Activated CD4-positive, alpha-beta T cell treated with anti-CD3 and anti-CD28 coated beads for 48 hours (primary cell): ENCODE results near the gene DNAJC22.
"Not testable (repeated sequence)": the region's sequence is repeated elsewhere in the genome, so short reads cannot be mapped to it uniquely, and the experiment has no call there.

Experiments
- DNase-seq: peaks from one replicate; pipeline ENCODE4 v3.0.0-alpha.2; 2020

DNAJC22 gene

DNA sequence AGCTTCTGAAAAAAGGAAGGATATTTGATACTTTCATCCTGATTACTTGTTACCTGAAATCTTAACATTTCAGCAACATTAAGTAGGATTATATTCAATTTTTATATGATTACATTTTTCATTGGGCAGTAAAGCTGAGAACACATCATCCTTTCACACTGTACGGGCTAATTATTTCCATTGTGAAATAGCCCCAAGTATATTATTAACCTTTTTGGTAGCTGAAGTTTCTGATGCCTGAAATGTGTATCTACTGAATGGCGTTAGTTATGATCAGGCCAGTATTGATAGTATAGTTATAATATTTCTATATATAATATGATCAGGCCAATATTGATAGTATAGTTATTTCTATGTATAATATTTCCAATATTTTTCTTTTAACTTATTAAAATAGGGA lies 30.7 kb downstream of the DNAJC22 start:
- no peak for DNase-seq

DNA sequence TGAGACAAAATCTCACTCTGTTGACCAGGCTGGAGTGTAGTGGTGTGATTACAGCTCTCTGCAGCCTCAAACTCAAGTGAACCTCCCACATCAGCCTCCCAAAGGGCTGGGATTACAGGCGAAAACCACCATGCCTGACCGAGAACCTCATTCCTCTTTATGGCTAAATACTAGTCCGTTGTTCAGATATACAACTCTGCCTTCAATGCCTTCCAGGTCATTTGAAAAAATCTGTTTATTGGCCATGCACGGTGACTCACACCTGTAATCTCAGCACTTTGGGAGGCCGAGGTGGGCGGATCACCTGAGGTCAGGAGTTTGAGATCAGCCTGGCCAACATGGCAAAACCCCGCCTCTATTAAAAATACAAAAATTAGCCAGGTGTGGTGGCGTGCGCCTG lies 33.5 kb downstream of the DNAJC22 start:
- not testable (repeated sequence) for DNase-seq

GRCh38 chr12:49388682-49389386 lies 42.1 kb downstream of the DNAJC22 start:
- peak; percentile 74 for DNase-seq

- no peak for DNase-seq
Measured at GRCh38 chr12:49389387-49389703, 42.7 kb downstream of the DNAJC22 start.

DNA sequence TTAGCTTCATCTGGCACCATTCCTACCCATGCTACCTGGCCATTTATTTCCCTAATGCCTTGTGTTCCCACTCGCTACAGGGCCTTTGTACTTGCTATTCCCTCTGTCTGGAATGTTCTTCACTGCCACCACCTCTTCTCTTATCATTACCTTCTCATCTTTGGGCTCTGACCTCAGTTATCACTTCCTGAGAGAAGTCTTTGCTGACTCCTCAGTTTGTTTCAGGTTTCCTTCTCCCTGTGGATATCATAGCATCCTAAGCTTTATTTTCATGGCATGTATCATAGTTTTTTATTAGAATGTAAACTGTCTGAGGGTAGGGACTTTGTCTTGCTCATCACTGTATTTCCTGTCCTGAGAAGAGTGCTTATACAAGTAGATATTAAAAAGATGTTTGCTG lies 50.3 kb downstream of the DNAJC22 start:
- DNase-seq: no peak

DNA sequence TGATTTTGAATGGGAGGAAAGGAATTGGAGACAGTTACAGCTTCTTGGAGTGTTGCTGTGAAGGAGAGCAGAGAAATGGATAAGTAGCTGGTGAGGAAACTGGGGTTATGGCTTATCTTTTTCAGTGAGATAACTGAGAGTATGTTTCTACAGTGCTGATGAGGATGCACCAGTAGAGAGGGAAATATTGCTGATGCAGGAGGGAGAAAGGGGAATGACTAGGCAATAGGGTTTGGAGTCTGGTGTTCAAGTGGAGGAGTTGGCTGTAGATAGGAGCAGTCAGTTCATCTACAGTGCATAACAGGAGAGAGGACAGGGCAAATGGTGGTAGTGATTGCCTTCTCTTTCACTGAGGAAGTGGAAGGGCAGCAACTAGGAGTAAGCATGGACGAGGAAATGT lies 53.6 kb downstream of the DNAJC22 start:
- no peak for DNase-seq
